ENCODE results near the gene HNRNPR. TPM values are rescaled to one million over a fixed set of nuclear protein-coding genes. Genes with fewer than 3 reads are reported as not detected.

Gene HNRNPR
- total and polyA plus RNA-seq, 9 of the 15 experiments (the other 6 are each of a cell fraction or from before 2014, with no cell fraction given) = 80.9 to 372 (median 301) TPM

DNA sequence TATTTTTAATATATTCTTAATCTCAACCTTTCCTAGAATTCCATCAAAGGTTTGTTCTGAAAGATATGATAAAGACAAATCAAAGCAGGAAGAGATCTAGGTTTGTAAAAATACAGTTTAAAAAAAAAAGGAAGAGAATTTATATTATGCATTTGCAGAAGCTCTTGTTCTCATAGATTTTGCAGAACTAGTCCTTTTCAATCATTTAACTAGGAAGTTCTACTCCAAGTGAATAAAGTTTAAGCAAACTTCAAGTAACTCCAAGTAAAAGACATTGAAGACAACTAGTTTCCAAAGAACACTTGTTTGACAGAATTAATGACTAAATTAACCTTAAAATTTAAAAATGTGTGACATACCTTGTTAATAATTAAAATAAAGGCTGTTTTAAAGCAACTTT, 55.9 kb downstream of the HNRNPR start:
- no peak for DNase-seq (ENCODE audit: extremely low read depth in 1 of 4, low spot score in 3 of 4)
- no peak overlapping the region for H3K4me3 ChIP-seq
- intact Hi-C loops (cut with micrococcal nuclease) (loop anchor here (10.0 kb wide), 1 partner anchor 117 kb away; no protein-coding TSS in a partner anchor), in situ Hi-C loops (cut with MboI) (no loop called here)
- ChIA-PET POLR2A (no interaction called here), CTCF (ENCODE audit: low intra/inter-chr PET ratio) (interaction anchor here (0.8 kb wide), 1 partner anchor 116 kb away, joined by 3 read pairs; no protein-coding TSS in a partner anchor)
- BruUV-seq (replicated peaks) = no TSS peak
- TF ChIP-seq RAD51 (IDR thresholded peaks at IDR 0.05; ENCODE audit: borderline replicate concordance, low read depth) = no peak
- no peak for TF ChIP-seq ZNF57 (CRISPR knock-in tag; IDR thresholded peaks at IDR 0.05)
- TF ChIP-seq TSC22D4 (tag; IDR thresholded peaks at IDR 0.05) = no peak
- TF ChIP-seq ZNF76 (CRISPR knock-in tag; IDR thresholded peaks at IDR 0.05; ENCODE audit: borderline replicate concordance) = no peak
- TF ChIP-seq ZNF699 (CRISPR knock-in tag; IDR thresholded peaks at IDR 0.05; ENCODE audit: insufficient replicate concordance) = no peak
- TF ChIP-seq SREBF2 (CRISPR knock-in tag; IDR thresholded peaks at IDR 0.05) = no peak
- no peak for TF ChIP-seq ZNF644 (tag; IDR thresholded peaks at IDR 0.05; ENCODE audit: low read depth)
- no peak for TF ChIP-seq BCOR (IDR thresholded peaks at IDR 0.05)
- H3K9ac ChIP-seq (ENCODE audit: insufficient read depth in 1 of 2, low read depth in 2 of 2, low read length in 2 of 2) = no peak overlapping the region
- no peaks in the 10 kb centered on the region for H3K9me3 ChIP-seq (replicated peaks; ENCODE audit: control insufficient read depth, insufficient read depth, low read depth, low read length)
- no peak overlapping the region for H3K27ac ChIP-seq (ENCODE audit: extremely low read depth, low read depth, low read length)
- H3K36me3 ChIP-seq (ENCODE audit: control insufficient read depth, insufficient read depth, low read length) = peaks cover 61% of the 10 kb centered on the region; the same call in 2 of the 3 replicates
- no peak for ATAC-seq
- H3K79me2 ChIP-seq (ENCODE audit: control insufficient read depth, insufficient read depth, low read length) = no peaks in the 10 kb centered on the region
- no peaks in the 10 kb centered on the region for H3K9me1 ChIP-seq (ENCODE audit: control insufficient read depth, insufficient read depth, low read length)
- no peak for FAIRE-seq
- H2AFZ ChIP-seq (ENCODE audit: low read depth, low read length) = no peak overlapping the region
- no peak overlapping the region for H3K4me2 ChIP-seq (ENCODE audit: insufficient read depth, low read length)
- H4K20me1 ChIP-seq (replicated peaks; ENCODE audit: control insufficient read depth, insufficient read depth, low read length) = no peaks in the 10 kb centered on the region
- H3K4me1 ChIP-seq (replicated peaks in 1 of 2; ENCODE audit: control insufficient read depth in 2 of 2, insufficient read depth in 2 of 2, low read length in 2 of 2) = no peaks in the 10 kb centered on the region
- H3K27me3 ChIP-seq (ENCODE audit: control insufficient read depth in 2 of 2, insufficient read depth in 2 of 2, low read length in 2 of 2) = no peaks in the 10 kb centered on the region

DNA sequence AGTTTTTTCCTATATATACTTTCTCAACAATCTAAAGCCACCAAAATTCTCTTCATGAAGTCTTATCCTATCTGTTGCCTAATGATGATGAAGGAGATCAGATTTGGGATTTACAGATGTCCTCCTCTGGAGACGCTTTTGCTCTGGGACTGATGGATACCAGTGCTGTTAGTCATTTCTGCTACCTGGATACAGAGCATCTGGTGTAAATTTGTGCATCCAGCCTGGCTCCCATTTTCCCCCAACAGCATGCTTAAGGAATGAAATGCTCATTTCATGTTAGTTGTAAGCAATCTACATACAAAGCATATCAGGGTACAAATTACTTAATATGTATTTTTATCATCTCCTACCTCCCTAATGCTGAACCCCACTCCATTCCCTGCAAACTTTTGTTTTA, 57.7 kb downstream of the HNRNPR start:
- H3K4me2 ChIP-seq (ENCODE audit: insufficient read depth, low read length) = no peak overlapping the region
- WGBS (ENCODE audit: insufficient coverage, low coverage, missing lambda C conversion rate) = 87% methylated on average over 1 of the region's 1 CpG
- no peak for DNase-seq (ENCODE audit: extremely low read depth in 1 of 4, low spot score in 3 of 4)
- no peak overlapping the region for H2AFZ ChIP-seq (ENCODE audit: low read depth, low read length)
- in situ Hi-C loops (cut with MboI) = no loop called here
- no peaks in the 10 kb centered on the region for H4K20me1 ChIP-seq (replicated peaks; ENCODE audit: control insufficient read depth, insufficient read depth, low read length)
- H3K27me3 ChIP-seq (ENCODE audit: control insufficient read depth in 2 of 2, insufficient read depth in 2 of 2, low read length in 2 of 2) = no peaks in the 10 kb centered on the region
- no peak overlapping the region for H3K9ac ChIP-seq (ENCODE audit: insufficient read depth in 1 of 2, low read depth in 2 of 2, low read length in 2 of 2)
- peaks cover 75% of the 10 kb centered on the region for H3K36me3 ChIP-seq (ENCODE audit: control insufficient read depth, insufficient read depth, low read length)
- H3K27ac ChIP-seq (ENCODE audit: extremely low read depth, low read depth, low read length) = no peak overlapping the region
- H3K79me2 ChIP-seq (ENCODE audit: control insufficient read depth, insufficient read depth, low read length) = no peaks in the 10 kb centered on the region
- POLR2A ChIA-PET = no interaction called here
- no TSS peak for BruUV-seq (replicated peaks)
- FAIRE-seq = no peak
- H3K4me3 ChIP-seq = no peak overlapping the region
- CTCF ChIA-PET (ENCODE audit: low intra/inter-chr PET ratio) = no interaction called here
- H3K9me3 ChIP-seq (replicated peaks; ENCODE audit: control insufficient read depth, insufficient read depth, low read depth, low read length) = no peaks in the 10 kb centered on the region
- H3K4me1 ChIP-seq (replicated peaks in 1 of 2; ENCODE audit: control insufficient read depth in 2 of 2, insufficient read depth in 2 of 2, low read length in 2 of 2) = no peaks in the 10 kb centered on the region
- intact Hi-C loops (cut with micrococcal nuclease) = loop anchor here (10.0 kb wide), 1 partner anchor 118 kb away; no protein-coding TSS in a partner anchor
- no peak for TF ChIP-seq ZNF436 (CRISPR knock-in tag; IDR thresholded peaks at IDR 0.05)
- no peak for TF ChIP-seq RREB1 (CRISPR knock-in tag; IDR thresholded peaks at IDR 0.05)
- TF ChIP-seq ZNF699 (CRISPR knock-in tag; IDR thresholded peaks at IDR 0.05; ENCODE audit: insufficient replicate concordance) = no peak
- no peak for TF ChIP-seq FIP1L1 (IDR thresholded peaks at IDR 0.05; ENCODE audit: low read depth, low read length, poor library complexity, severe bottlenecking)
- no peak for TF ChIP-seq NEUROD1 (IDR thresholded peaks at IDR 0.05; ENCODE audit: borderline replicate concordance, low read depth, low read length, partially characterized antibody)
- no peaks in the 10 kb centered on the region for H3K9me1 ChIP-seq (ENCODE audit: control insufficient read depth, insufficient read depth, low read length)
- no peak for ATAC-seq

All from K562 (cell line).